Chondrocyte (in vitro differentiated cells): ENCODE data around the gene ARAF. TPM values are rescaled to one million over a fixed set of nuclear protein-coding genes. Genes with fewer than 3 reads are reported as not detected.
A peak's percentile ranks its signal among the peaks of the same experiment; 100 is the strongest.

ENCODE experiments used
- DNase-seq: peaks from one replicate; pipeline ENCODE4 v3.0.0; 2021; ENCODE audit warnings: mixed read lengths, low spot score
- H3K27ac Mint-ChIP-seq: one replicate; pipeline ENCODE4 v1.8.0; 2021; ENCODE audit warnings: mild to moderate bottlenecking, moderate library complexity, mixed read lengths; ENCODE audit not compliant: unreplicated experiment
- H3K27me3 Mint-ChIP-seq: 2 replicates; pipeline ENCODE4 v1.8.0; 2021; ENCODE audit warnings: low read depth, mixed read lengths
- H3K36me3 Mint-ChIP-seq: 2 replicates; pipeline ENCODE4 v1.8.0; 2021; ENCODE audit warnings: low read depth, mixed read lengths
- H3K4me1 Mint-ChIP-seq: 2 replicates; pipeline ENCODE4 v1.8.0; 2021; ENCODE audit warnings: low read depth, mild to moderate bottlenecking, mixed read lengths
- H3K4me3 Mint-ChIP-seq: one replicate; pipeline ENCODE4 v1.8.0; 2021; ENCODE audit warnings: mild to moderate bottlenecking, moderate library complexity, mixed read lengths; ENCODE audit not compliant: unreplicated experiment
- H3K9me3 Mint-ChIP-seq: 2 replicates; pipeline ENCODE4 v1.8.0; 2021; ENCODE audit warnings: low read depth, mixed read lengths
- total RNA-seq: library from RNA; stranded (reverse); gene quantifications from 3 replicates; pipeline ENCODE4 v1.2.1, GENCODE V29; 2021
- TF ChIP-seq, protein P1 (sequence below): fragments of 200-600 bp; sonication (generic); IDR thresholded peaks from 2 replicates; pipeline ENCODE4 v1.5.0; 2021; ENCODE audit warnings: antibody characterized with exemption, mild to moderate bottlenecking, moderate library complexity

Gene ARAF
- total RNA-seq, 1 donor from 2014 or later: 61.9 TPM

GRCh38 chrX:47576021-47576898 is 15.3 kb downstream of the ARAF start:
- peak overlapping the region; percentile 1 for H3K27ac Mint-ChIP-seq
- no peaks in the 10 kb centered on the region for H3K9me3 Mint-ChIP-seq
- TF ChIP-seq, protein P1, sequence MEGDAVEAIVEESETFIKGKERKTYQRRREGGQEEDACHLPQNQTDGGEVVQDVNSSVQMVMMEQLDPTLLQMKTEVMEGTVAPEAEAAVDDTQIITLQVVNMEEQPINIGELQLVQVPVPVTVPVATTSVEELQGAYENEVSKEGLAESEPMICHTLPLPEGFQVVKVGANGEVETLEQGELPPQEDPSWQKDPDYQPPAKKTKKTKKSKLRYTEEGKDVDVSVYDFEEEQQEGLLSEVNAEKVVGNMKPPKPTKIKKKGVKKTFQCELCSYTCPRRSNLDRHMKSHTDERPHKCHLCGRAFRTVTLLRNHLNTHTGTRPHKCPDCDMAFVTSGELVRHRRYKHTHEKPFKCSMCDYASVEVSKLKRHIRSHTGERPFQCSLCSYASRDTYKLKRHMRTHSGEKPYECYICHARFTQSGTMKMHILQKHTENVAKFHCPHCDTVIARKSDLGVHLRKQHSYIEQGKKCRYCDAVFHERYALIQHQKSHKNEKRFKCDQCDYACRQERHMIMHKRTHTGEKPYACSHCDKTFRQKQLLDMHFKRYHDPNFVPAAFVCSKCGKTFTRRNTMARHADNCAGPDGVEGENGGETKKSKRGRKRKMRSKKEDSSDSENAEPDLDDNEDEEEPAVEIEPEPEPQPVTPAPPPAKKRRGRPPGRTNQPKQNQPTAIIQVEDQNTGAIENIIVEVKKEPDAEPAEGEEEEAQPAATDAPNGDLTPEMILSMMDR: no peak

GRCh38 chrX:47577424-47577823 is 16.4 kb downstream of the ARAF start:
- Mint-ChIP-seq H3K4me3 (no peak overlapping the region), H3K27ac (peak overlapping the region; percentile 56), H3K4me1 (peaks cover 47% of the 10 kb centered on the region), H3K27me3 (no peaks in the 10 kb centered on the region), H3K9me3 (no peaks in the 10 kb centered on the region), H3K36me3 (peaks cover 1% of the 10 kb centered on the region)
- TF ChIP-seq, protein P1: no peak
- no peak for DNase-seq

More at GRCh38 chrX:47576021-47576898, 15.3 kb downstream of the ARAF start:
- peaks cover 39% of the 10 kb centered on the region for H3K4me1 Mint-ChIP-seq
- no peaks in the 10 kb centered on the region for H3K27me3 Mint-ChIP-seq
- H3K36me3 Mint-ChIP-seq: peaks cover 3% of the 10 kb centered on the region
- DNase-seq: no peak
- H3K4me3 Mint-ChIP-seq: no peak overlapping the region

DNA sequence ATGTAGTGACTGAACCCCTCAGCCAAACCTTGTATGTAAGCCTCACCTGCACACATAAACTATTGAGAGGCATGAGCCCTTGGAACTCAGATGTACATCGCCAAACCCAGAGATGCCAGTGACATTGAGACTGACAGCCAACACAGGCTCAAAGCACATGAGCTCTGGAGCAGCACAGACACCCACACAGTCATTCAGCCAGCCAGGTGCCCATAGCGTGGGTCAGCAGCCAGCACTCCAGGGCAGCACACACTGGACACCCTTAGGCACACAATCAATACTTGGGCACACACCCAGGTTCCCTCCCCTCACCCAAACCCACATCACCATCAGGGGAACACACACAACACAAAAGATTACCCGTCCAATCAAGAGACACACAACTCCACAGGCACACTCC is 16.9 kb downstream of the ARAF start:
- Mint-ChIP-seq H3K27ac (peak overlapping the region; percentile 29), H3K4me3 (no peak overlapping the region), H3K36me3 (no peaks in the 10 kb centered on the region), H3K27me3 (no peaks in the 10 kb centered on the region), H3K4me1 (peaks cover 44% of the 10 kb centered on the region), H3K9me3 (no peaks in the 10 kb centered on the region)
- TF ChIP-seq, protein P1: no peak
- DNase-seq: no peak

- Mint-ChIP-seq H3K9me3 (no peaks in the 10 kb centered on the region), H3K36me3 (no peaks in the 10 kb centered on the region), H3K4me1 (peaks cover 44% of the 10 kb centered on the region), H3K27me3 (no peaks in the 10 kb centered on the region), H3K27ac (no peak overlapping the region), H3K4me3 (no peak overlapping the region)
- TF ChIP-seq, protein P1: no peak
- DNase-seq: no peak
Measured at GRCh38 chrX:47578692-47579091, 17.7 kb downstream of the ARAF start.

DNA sequence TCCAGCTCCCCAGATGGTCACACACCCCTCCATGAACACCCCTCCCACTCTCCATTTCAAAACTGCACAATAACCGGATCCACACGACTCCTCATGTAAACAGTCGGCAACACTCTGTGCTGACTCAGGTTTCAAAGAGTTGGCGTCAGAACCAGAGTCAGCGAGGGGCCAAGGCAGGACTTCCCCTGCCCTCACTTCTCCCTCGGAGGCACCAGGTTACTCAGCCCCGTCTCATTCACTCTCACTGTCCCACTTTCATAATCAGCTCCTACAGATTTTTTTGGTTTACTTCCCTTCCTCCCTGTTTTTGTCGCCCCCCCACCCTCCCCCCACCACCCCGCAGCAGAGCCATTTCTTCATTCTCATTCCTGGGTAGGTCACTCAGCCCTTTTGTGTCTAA is 18.5 kb downstream of the ARAF start:
- Mint-ChIP-seq H3K4me1 (peaks cover 49% of the 10 kb centered on the region), H3K27ac (peak overlapping the region; percentile 71), H3K4me3 (no peak overlapping the region), H3K36me3 (no peaks in the 10 kb centered on the region), H3K9me3 (no peaks in the 10 kb centered on the region), H3K27me3 (no peaks in the 10 kb centered on the region)
- TF ChIP-seq, protein P1: no peak
- no peak for DNase-seq
